ENCODE data around the gene PPP1R3A.

The PPP1R3A gene

GRCh38 chr7:113883096-113883495 lies 35.7 kb downstream of the PPP1R3A start:
- TF ChIP-seq, protein P1, sequence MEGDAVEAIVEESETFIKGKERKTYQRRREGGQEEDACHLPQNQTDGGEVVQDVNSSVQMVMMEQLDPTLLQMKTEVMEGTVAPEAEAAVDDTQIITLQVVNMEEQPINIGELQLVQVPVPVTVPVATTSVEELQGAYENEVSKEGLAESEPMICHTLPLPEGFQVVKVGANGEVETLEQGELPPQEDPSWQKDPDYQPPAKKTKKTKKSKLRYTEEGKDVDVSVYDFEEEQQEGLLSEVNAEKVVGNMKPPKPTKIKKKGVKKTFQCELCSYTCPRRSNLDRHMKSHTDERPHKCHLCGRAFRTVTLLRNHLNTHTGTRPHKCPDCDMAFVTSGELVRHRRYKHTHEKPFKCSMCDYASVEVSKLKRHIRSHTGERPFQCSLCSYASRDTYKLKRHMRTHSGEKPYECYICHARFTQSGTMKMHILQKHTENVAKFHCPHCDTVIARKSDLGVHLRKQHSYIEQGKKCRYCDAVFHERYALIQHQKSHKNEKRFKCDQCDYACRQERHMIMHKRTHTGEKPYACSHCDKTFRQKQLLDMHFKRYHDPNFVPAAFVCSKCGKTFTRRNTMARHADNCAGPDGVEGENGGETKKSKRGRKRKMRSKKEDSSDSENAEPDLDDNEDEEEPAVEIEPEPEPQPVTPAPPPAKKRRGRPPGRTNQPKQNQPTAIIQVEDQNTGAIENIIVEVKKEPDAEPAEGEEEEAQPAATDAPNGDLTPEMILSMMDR (IDR thresholded peaks at IDR 0.05; ENCODE audit: low read depth, low read length): no peak
- DNase-seq (ENCODE audit: extremely low read depth, low read depth): no peak

- DNase-seq (ENCODE audit: extremely low read depth, low read depth): no peak
These were observed 38.2 kb downstream of the PPP1R3A start for GRCh38 chr7:113880559-113880958.

GRCh38 chr7:113878394-113878992 lies 40.3 kb downstream of the PPP1R3A start:
- DNase-seq (ENCODE audit: extremely low read depth, low read depth): no peak
- TF ChIP-seq, protein P1 (IDR thresholded peaks at IDR 0.05; ENCODE audit: low read depth, low read length): no peak

More at GRCh38 chr7:113880559-113880958, 38.2 kb downstream of the PPP1R3A start:
- TF ChIP-seq, protein P1 (IDR thresholded peaks at IDR 0.05; ENCODE audit: low read depth, low read length): no peak

GRCh38 chr7:113875224-113875623 lies 43.6 kb downstream of the PPP1R3A start:
- DNase-seq (ENCODE audit: extremely low read depth, low read depth): no peak
- TF ChIP-seq, protein P1 (IDR thresholded peaks at IDR 0.05; ENCODE audit: low read depth, low read length): no peak

GRCh38 chr7:113873554-113874151 lies 45.2 kb downstream of the PPP1R3A start:
- TF ChIP-seq, protein P1 (IDR thresholded peaks at IDR 0.05; ENCODE audit: low read depth, low read length): no peak

DNA sequence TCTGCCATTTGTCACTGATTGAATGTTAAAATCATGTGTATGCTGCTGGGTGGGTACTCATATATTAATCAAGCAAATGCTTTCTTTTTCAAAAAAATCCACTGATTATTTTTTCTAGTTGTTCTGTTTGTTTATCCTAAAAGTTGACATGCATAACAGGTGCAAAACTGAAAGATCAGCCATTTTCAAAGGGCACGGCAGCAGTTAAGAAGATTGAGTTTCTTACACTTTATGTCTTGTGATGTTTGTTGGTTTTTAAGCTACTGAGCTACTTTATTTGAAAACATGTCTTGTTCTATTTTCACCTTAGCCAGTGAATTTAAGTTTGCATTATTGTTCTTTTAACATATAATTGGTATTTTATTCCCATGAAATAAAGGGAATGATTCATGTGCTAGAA lies 45.8 kb downstream of the PPP1R3A start:
- TF ChIP-seq, protein P1 (IDR thresholded peaks at IDR 0.05; ENCODE audit: low read depth, low read length): no peak
- no peak for DNase-seq (ENCODE audit: extremely low read depth, low read depth)

More at GRCh38 chr7:113873554-113874151, 45.2 kb downstream of the PPP1R3A start:
- no peak for DNase-seq (ENCODE audit: extremely low read depth, low read depth)

DNA sequence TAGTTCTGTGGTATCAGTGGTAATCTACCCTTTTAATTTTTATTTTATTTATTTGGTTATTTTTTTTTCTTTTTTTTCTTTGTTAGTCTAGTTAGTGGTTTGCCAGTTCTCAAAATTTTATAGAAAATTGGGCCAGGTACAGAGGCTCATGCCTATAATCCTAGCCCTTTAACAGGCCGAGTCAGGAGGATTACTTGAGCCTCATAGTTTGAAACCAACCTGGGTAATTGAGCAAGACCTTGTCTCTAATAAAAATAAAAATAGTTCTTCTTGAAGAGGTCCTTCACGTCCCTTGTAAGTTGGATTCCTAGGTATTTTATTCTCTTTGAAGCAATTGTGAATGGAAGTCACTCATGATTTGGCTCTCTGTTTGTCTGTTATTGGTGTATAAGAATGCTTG lies 51.5 kb downstream of the PPP1R3A start:
- DNase-seq (ENCODE audit: extremely low read depth, low read depth): no peak
- TF ChIP-seq, protein P1 (IDR thresholded peaks at IDR 0.05; ENCODE audit: low read depth, low read length): no peak

Data from AG09319 (cell line).